ENCODE data around the gene EEFSEC. TPM values are rescaled to one million over a fixed set of nuclear protein-coding genes. Genes with fewer than 3 reads are reported as not detected.

Gene EEFSEC
- total RNA-seq, 1 experiment from 2014 or later: 14.6 TPM

GRCh38 chr3:128419311-128419710 lies 266.0 kb downstream of the EEFSEC start:
- intact Hi-C loops (cut with micrococcal nuclease): loop anchor here (5.0 to 10.0 kb wide), 2 partner anchors 245 to 322 kb away; no protein-coding TSS in a partner anchor
- no peak overlapping the region for H3K27ac Mint-ChIP-seq (ENCODE audit: low read depth, unreplicated experiment)
- ChIA-PET POLR2A (no interaction called here), CTCF (no interaction called here)
- no peaks in the 10 kb centered on the region for H3K36me3 Mint-ChIP-seq (ENCODE audit: insufficient read depth, unreplicated experiment)
- peaks cover 18% of the 10 kb centered on the region for H3K4me1 Mint-ChIP-seq (ENCODE audit: insufficient read depth, unreplicated experiment)
- TF ChIP-seq, protein P1, sequence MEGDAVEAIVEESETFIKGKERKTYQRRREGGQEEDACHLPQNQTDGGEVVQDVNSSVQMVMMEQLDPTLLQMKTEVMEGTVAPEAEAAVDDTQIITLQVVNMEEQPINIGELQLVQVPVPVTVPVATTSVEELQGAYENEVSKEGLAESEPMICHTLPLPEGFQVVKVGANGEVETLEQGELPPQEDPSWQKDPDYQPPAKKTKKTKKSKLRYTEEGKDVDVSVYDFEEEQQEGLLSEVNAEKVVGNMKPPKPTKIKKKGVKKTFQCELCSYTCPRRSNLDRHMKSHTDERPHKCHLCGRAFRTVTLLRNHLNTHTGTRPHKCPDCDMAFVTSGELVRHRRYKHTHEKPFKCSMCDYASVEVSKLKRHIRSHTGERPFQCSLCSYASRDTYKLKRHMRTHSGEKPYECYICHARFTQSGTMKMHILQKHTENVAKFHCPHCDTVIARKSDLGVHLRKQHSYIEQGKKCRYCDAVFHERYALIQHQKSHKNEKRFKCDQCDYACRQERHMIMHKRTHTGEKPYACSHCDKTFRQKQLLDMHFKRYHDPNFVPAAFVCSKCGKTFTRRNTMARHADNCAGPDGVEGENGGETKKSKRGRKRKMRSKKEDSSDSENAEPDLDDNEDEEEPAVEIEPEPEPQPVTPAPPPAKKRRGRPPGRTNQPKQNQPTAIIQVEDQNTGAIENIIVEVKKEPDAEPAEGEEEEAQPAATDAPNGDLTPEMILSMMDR (IDR thresholded peaks at IDR 0.05; ENCODE audit: unreplicated experiment): no peak
- DNase-seq (ENCODE audit: unreplicated experiment): no peak
- no peak overlapping the region for H3K4me3 Mint-ChIP-seq (ENCODE audit: unreplicated experiment)
- no peaks in the 10 kb centered on the region for H3K9me3 Mint-ChIP-seq (ENCODE audit: unreplicated experiment)
- peaks cover 24% of the 10 kb centered on the region for H3K27me3 Mint-ChIP-seq (ENCODE audit: insufficient read depth, unreplicated experiment)
- BruUV-seq (replicated peaks): no TSS peak

- Mint-ChIP-seq H3K27ac (ENCODE audit: low read depth, unreplicated experiment) (no peak overlapping the region), H3K4me1 (ENCODE audit: insufficient read depth, unreplicated experiment) (peaks cover 18% of the 10 kb centered on the region), H3K9me3 (ENCODE audit: unreplicated experiment) (no peaks in the 10 kb centered on the region), H3K36me3 (ENCODE audit: insufficient read depth, unreplicated experiment) (no peaks in the 10 kb centered on the region), H3K4me3 (ENCODE audit: unreplicated experiment) (no peak overlapping the region), H3K27me3 (ENCODE audit: insufficient read depth, unreplicated experiment) (peaks cover 34% of the 10 kb centered on the region)
- no peak for DNase-seq (ENCODE audit: unreplicated experiment)
- intact Hi-C loops (cut with micrococcal nuclease): no loop called here
- BruUV-seq (replicated peaks): no TSS peak
- TF ChIP-seq, protein P1 (IDR thresholded peaks at IDR 0.05; ENCODE audit: unreplicated experiment): no peak
- ChIA-PET CTCF (interaction anchor here (0.5 to 1.1 kb wide), 4 partner anchors 9 to 768 kb away, joined by 3 to 4 read pairs (median 4); no protein-coding TSS in a partner anchor), POLR2A (no interaction called here)
Measured at GRCh38 chr3:128420289-128420688, 267.0 kb downstream of the EEFSEC start.

- no peaks in the 10 kb centered on the region for H3K9me3 Mint-ChIP-seq (ENCODE audit: unreplicated experiment)
- no peak overlapping the region for H3K4me3 Mint-ChIP-seq (ENCODE audit: unreplicated experiment)
- BruUV-seq (replicated peaks): no TSS peak
- no peaks in the 10 kb centered on the region for H3K36me3 Mint-ChIP-seq (ENCODE audit: insufficient read depth, unreplicated experiment)
- H3K27ac Mint-ChIP-seq (ENCODE audit: low read depth, unreplicated experiment): no peak overlapping the region
- peaks cover 37% of the 10 kb centered on the region for H3K27me3 Mint-ChIP-seq (ENCODE audit: insufficient read depth, unreplicated experiment)
- intact Hi-C loops (cut with micrococcal nuclease): no loop called here
- DNase-seq (ENCODE audit: unreplicated experiment): no peak
- H3K4me1 Mint-ChIP-seq (ENCODE audit: insufficient read depth, unreplicated experiment): peaks cover 18% of the 10 kb centered on the region
- TF ChIP-seq, protein P1 (IDR thresholded peaks at IDR 0.05; ENCODE audit: unreplicated experiment): no peak
- CTCF ChIA-PET: interaction anchor here (0.5 to 1.3 kb wide), 5 partner anchors 8 to 768 kb away, joined by 3 to 4 read pairs (median 4); no protein-coding TSS in a partner anchor
- POLR2A ChIA-PET: no interaction called here
Measured at GRCh38 chr3:128420720-128421438, 267.6 kb downstream of the EEFSEC start.

- BruUV-seq (replicated peaks): no TSS peak
- H3K36me3 Mint-ChIP-seq (ENCODE audit: insufficient read depth, unreplicated experiment): no peaks in the 10 kb centered on the region
- DNase-seq (ENCODE audit: unreplicated experiment): no peak
- TF ChIP-seq, protein P1 (IDR thresholded peaks at IDR 0.05; ENCODE audit: unreplicated experiment): no peak
- H3K27me3 Mint-ChIP-seq (ENCODE audit: insufficient read depth, unreplicated experiment): peaks cover 37% of the 10 kb centered on the region
- H3K27ac Mint-ChIP-seq (ENCODE audit: low read depth, unreplicated experiment): no peak overlapping the region
- H3K4me1 Mint-ChIP-seq (ENCODE audit: insufficient read depth, unreplicated experiment): peaks cover 18% of the 10 kb centered on the region
- ChIA-PET CTCF (interaction anchor here (1.1 to 1.3 kb wide), 2 partner anchors 187 to 251 kb away, joined by 4 read pairs; no protein-coding TSS in a partner anchor), POLR2A (no interaction called here)
- intact Hi-C loops (cut with micrococcal nuclease): no loop called here
- no peak overlapping the region for H3K4me3 Mint-ChIP-seq (ENCODE audit: unreplicated experiment)
- H3K9me3 Mint-ChIP-seq (ENCODE audit: unreplicated experiment): no peaks in the 10 kb centered on the region
Measured at GRCh38 chr3:128421439-128421836, 268.2 kb downstream of the EEFSEC start.

Measured in MCF 10A (cell line).